HG03097 (cell line): ENCODE results near the gene APOO.
"Not testable (repeated sequence)": the region's sequence is repeated elsewhere in the genome, so short reads cannot be mapped to it uniquely, and the experiment has no call there.

Experiments
- ATAC-seq: cut with Tn5 transposase; IDR thresholded peaks from one replicate; pipeline ENCODE4 v1.9.1; 2021; ENCODE audit not compliant: unreplicated experiment, low FRiP score

APOO gene

DNA sequence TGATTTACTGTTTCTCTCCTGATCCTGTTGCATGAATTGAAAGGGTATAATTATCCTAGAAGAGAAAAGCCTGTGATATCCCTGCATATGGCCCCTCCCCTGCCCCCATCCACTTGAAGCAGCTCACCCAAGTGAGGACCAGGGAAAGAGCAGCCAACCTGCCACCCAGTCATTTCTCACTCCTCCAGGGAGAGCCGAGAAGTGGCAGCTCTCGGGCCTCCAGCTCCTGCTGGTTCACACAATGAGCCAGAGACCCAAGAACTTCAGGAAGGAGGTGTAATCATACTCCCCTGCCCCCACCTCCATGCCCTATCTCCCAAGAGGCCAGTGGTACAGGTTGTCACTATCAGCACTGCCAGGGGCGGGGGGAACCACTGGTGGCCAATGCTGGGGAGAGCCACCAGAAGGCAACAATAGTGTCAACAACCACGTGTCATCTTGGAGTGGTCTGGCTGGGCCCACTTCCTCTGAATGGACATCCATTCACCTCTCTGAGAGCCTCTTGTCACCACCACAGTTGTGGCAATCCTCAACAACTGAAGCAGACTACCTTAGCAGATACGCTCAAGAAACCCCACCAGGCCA lies 42.9 kb downstream of the APOO start:
- ATAC-seq: no peak

DNA sequence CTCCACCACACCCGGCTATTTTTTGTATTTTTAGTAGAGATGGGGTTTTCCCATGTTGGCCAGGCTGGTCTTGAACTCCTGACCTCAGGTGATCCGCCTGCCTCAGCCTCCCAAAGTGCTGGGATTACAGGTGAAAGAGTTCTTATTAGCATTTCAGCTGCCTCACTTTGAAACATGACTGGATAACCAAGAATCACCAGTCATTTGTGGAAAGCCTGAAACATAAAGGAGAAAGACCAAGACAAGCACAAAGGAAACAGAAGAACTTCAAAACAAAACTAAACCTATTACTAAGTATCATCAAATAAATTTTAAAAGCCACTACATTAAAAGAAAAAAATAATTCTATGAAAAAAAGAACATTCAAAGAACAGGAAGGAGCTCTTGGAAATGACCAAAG lies 45.8 kb downstream of the APOO start:
- ATAC-seq: not testable (repeated sequence)

DNA sequence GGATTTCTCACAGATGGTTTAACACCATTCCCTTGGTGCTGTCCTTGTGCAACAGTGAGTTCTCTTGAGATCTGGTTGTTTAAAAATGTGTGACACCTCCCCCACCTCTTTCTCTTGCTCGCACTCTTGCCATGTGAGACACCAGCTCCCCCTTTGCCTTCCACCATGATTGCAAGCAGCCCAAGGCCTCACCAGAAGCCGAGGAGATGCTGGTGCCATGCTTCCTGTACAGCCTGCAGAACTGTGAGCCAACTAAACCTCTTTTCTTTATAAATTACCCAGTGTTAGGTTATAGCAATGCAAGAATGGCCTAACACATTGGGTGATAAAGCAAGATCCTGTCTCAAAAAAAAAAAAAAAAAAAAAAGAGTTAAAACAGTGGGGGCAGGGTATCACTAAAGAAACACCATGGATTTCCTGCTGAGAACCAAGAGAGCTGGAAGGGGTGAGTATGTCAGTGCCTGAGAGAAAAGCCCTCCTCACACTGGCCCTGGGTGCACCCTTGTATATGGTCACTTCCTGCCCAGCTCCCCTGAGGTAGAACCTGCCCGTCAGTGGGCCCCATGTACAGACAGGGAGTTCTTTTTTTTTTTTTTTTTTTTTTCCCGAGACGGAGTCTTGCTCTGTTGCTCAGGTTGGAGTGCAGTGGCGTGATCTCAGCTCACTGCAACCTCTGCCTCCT lies 46.4 kb downstream of the APOO start:
- no peak for ATAC-seq

DNA sequence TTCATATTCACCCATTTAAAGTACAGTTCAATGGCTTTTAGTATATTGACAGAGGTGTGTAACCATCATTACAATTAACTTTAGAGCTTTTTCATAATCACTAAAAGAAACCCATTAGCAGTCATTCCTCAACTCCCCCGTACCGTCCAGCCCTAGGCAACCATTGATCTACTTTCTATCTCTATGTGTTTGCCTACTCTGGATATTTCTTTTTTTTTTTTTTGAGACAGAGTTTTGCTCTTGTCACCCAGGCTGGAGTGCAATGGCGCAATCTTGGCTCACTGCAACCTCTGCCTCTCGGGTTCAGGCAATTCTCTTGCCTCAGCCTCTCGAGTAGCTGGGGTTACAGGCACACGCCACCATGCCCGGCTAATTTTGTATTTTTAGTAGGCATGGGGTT lies 48.5 kb downstream of the APOO start:
- not testable (repeated sequence) for ATAC-seq

DNA sequence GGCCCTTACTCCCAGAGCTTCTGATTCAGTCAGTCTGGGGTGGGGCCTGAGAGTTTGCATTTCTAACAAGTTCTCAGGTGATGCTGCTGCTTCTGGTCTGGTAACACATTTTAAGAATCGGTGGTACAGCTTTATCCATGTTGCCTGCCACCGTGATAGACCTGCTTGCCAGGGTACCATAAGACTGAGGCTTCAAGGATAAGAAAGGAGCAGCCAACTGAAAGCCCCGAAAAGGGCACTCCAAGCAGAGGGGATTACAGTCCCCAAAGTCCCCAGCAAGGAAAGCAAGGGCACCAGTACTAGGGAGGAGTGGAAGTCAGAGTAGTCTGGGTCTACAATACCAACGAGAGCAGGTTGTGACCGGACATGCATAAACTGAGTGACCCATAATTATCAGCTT lies 49.8 kb downstream of the APOO start:
- ATAC-seq: no peak

DNA sequence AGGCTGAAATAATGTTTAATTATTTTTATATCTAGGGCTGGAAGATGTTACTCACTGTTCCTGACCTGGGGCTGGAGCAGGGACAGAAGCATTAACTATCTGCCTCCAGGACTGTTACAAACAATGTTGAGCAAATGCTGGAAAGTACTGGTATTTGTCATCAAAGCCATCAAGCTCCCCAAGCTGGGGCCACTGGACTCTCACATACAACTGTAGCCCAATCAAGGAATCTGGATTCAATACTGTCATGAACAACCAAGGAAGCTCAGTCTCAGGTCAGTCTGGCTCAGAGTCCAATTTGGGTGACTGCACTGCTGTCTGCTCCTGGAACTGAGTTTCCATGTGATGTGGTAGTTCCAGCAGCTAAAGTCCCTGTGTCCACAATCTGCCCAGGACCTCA lies 50.4 kb downstream of the APOO start:
- ATAC-seq: no peak

DNA sequence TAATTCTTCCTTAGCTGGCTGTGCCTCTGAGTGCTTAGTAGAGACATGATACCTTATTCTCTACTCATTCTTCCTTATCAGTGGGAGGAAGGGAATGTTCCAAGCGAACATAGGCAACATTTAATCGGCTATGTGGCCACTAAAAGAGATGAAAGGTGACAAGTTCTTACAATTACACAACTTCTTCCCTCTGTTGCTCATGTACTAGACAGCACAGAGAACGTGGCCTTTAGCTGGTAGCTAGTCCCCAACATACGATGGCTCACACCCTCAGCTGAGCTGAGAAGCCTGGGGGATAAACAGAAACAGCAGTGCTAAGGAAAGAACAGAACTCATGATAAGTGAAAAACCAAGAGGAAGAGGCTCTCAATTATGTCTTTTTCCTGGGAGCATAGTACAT lies 52.2 kb downstream of the APOO start:
- ATAC-seq: no peak

DNA sequence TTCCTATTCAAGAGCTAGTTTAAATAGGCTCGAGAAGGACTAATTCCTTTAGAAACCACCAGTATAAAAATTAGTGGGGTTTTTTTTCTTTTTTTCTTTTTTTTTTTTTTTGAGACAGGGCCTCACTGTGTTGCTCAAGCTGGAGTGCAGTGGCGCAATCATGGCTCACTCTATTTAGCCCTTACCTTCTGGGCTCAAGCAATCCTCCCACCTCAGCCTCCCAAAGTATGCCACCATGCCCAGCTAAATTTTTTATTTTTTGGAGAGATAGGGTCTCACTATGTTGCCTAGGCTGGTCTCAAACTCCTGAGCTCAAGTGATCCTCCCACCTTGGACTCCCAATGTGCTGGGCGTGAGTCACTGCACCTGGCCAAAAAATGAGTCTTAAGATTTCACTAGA lies 52.8 kb downstream of the APOO start:
- no peak for ATAC-seq

DNA sequence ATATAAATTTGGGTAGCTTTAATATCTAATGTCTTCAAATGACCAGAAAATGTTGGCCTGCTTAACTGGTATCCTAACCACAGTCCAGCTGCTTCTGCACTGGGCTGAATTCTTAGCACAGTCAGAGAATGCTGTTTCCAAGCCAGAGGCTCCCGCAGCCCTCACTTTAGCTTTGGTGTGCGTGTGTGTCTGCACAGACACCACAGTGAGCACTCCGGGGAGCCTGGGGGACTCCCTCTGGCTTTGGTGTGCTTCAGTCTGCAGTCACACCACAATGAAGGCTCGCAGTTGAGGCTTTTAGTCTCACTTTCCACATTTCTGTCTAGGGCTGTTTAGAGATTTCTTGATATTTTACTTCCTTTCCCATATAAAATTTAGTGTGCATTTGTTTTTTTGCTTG lies 53.6 kb downstream of the APOO start:
- no peak for ATAC-seq

DNA sequence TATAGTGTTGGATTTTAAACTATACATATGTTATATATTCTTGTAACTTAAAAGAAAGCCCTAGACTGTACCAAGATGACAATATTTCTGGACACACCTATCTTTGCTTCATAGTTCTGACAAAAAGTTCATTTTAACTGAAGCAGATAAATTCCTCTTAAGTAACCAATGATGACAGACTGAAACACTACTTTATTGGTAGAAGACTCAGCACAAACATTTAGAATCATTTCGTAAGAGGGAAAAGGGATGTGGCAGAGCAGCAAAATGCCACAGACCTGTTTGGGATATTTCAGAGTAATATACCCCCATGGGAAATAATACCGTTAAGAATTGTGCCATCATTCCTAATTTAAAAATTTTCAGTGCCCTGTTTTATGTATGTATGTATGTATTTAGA lies 56.2 kb downstream of the APOO start:
- no peak for ATAC-seq

DNA sequence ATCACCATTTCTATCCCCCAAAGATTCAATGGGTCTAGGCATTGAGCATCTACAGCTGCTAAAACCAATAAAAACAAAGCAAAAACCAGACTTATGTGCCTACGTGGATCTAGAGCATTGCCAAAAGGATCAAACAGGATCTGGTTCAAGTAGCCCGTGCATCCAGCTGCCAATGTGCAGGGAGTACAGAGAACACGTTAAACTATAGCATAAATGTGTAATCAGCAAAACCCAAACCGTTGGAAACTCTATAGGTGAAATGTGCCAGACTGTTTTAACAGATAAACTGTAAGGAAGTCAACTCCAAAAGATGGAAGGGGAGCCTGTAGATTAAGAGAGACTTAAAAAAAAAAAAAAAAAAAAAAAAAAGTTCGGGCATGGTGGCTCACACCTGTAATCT lies 58.5 kb downstream of the APOO start:
- ATAC-seq: no peak

DNA sequence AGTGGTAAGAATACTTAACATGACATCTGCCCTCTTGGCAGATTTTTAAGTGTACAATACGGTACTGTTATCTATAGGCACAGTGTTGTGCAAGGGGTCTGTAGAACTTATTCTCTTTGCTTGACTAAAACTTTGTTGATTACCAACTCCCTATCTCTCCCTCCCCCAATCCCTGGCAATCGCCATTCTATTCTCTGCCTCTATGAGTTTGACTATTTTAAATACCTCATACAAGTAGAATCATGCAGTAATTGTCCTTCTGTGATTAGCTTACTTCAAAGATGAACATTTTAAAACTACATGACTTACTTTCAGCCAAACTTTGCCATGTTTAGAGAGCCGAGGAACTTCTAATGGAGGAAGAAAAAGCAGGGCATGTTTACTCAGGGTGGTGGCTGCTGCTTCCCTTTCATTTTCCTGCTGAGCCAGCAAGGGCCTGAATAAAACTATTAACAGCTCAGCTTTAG lies 62.4 kb downstream of the APOO start:
- ATAC-seq: no peak

DNA sequence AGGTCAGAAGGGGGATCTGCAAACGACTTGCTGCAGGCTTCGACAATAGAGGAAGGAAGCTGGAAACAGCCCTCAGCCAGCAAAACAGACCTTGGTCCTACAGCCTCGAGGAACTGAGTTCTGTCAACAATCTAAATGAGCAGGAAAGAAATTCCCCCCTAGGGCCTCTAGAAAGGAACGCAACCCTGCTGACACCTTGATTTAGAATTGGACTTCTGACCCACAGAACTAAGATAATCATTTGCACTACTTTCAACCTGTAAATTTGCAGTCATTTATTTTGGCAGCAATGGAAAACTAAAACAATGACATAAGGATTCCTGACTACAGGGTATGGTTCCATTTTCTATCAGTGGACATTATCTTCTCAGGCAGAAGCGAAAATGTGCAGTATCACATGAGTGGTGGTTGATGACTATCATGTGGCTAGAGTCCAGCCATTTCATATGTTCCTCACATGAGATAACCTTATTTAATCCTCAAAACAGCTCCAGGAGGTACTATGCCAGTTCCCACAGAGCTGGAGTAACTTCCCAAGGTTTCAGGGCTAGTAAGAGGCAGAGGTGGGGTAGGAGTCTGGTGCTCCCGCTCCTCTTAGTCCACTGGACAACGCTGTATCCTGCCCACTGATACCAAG lies 63.1 kb downstream of the APOO start:
- no peak for ATAC-seq

DNA sequence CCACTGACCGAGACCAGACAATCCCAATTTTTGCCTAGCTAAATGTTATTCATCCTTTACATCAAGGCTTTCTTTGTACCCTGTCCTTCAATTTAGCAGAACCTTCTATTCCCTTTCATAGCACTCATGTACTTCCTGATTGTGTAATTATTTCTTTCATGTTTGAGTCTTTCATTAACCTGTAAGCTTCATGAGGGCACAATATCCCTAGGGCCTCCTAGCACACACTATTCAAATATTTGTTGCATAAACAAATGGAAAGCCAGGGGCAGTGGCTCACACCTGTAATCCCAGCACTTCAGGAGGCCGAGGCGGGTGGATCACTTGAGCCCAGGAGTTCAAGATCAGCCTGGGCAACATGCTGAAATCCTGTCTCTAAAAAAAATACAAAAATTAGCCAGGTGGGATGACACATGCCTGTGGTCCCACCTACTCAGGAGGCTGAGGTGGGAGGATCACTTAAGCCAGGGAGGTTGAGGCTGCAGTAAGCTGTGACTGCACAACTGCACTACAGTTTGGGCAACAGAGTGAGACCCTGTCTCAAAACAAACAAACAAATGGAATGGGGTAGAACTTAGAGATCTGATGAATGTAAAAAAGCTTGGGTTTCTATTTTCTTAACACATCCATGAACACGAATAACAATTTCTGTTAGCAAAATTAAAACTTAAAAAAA lies 65.8 kb downstream of the APOO start:
- ATAC-seq: no peak

DNA sequence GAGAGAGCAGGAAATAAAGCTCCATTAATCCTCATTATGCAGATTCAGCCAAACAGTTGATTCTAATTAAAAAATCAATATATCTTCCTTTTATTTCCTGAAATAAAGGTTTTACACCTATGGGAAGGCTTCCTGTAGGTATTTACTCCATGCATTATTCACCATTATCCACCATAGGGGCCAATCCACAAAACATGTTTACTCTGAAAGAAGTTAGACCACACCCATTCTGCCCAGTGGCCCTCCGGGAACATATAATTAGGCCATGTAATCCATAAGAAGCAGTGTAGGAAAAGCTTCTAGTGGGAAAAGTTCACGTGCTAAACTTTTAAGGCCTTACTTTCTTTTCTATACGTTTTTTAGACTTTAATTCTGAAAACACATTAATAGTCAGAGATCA lies 67.1 kb downstream of the APOO start:
- no peak for ATAC-seq

DNA sequence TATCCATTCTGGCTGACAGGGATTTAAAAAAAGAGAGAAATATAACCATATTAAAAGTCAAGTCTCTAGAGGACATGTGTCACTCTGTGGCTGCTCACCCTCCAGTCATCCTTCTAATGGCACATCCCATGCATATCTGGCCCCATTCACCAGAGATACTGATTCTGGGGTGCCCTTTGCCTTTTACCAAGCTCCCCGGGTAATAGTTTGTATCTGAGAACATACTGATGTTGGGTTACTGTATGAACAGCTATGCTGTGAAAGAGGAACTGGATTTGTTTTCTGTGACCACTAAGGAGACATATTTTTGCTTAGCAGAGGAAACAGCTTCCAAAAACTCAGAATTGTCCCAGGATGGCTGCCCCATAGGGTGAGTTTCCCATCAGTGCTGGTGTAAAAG lies 68.8 kb downstream of the APOO start:
- ATAC-seq: no peak

DNA sequence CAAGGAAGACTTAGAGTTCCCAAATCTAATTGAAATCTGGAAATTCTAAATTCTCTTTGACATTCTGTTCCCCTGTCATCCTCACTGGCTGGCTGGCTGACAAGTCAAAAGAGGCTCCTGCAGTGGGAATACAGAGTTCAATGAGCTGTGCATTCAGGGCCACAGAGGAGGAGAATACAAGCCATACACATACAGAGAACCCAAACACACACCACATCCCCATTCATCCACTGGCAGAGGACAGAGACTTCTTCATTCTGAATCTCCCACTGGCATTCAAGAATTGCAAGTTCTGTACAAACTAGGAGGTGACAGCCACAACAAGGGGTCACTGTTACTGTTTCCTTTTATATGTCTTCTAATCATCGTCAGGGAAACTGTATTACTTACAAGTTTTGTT lies 75.0 kb downstream of the APOO start:
- no peak for ATAC-seq

DNA sequence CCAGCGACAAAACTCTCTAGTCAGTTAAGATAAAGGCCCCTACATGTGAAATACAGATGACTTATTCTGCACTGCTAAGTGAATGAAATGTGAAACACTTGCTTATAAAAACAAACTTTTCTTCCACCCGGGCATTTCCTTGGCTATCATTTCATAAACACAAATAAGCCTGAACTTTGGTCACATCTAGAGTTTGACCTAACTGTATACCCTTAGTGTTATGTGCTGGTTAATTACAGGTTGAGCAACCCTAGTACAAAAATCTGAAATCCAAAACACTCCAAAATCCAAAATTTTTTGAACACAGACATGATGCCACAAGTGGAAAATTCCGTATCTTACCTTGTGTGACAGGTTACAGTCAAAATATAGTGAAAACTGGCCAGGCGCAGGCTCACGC lies 78.9 kb downstream of the APOO start:
- ATAC-seq: no peak

DNA sequence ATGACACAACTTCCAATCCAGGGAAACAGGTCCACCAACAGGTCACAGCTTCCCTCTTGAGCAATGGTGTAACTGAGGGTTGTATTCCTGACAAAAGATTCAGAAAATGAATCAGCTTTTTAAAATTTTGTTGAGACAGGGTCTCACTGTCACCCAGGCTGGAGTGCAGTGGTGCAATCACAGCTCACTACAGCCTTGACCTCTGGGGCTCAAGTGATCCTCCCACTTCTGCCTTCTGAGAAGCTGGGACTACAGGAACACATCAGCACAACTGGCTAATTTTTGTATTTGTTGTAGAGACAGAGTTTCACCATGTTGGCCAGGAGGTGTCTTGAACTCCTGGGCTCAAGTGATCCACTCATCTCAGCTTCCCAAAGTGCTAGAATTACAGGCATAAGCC lies 81.1 kb downstream of the APOO start:
- no peak for ATAC-seq

DNA sequence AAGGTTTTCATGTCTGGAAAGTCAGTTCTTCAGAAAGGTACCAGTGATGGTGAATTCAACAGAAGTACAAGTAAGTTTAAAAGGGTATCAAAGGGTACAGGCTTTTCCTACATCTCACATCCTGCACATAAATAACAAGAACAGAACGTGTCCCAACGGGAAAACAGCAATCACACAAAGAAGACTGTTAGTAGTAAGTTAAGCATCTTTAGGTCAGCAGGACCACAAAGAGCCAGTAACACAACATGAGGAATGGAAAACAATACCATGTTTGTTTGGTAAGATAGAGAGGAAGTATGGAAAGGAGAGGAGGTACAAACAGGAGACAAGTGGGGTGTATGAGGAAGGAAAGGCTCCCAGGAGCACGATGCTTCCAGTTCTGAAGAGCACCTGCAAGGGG lies 81.5 kb downstream of the APOO start:
- ATAC-seq: no peak

DNA sequence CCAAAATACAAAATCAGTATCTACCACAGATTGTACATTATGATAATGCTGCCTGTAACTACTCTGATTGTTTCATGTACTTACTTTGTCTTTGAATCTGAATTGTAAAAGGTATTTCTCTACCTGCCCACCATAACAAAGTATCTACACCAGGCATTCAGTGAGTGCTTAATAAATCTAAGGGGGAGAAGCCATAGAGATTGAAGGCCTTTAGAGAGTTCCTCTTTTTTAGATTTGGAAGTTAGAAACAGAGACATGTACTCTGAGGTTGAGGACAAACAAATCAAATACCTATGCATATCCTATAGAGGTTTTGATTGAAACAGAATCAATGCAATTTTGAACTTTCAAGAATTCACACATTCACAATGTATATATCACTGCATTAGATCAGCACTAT lies 82.1 kb downstream of the APOO start:
- ATAC-seq: no peak

DNA sequence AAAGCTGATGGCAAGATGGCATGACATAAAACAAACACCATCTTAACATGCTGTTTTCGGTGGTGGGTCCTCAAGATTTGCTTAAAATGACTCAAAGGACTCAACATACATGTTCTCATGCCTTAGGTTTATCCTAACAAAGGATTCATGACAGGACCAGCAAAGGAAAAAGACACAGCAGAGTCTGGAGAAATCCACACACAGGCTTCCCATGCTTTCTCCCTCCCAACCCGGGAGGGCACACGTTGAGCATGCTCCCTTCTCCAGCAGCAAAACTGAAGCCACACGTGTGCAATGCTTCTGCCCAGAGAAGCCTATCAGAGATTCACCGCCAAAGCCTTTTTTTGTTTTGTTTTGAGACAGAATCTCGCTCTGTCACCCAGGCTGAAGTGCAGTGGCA lies 84.9 kb downstream of the APOO start:
- ATAC-seq: no peak
